ENCODE data around the gene CD44. TPM values are rescaled to one million over a fixed set of nuclear protein-coding genes. Genes with fewer than 3 reads are reported as not detected.

Gene CD44
- total RNA-seq, 1 experiment from 2014 or later = 6.1 TPM

DNA sequence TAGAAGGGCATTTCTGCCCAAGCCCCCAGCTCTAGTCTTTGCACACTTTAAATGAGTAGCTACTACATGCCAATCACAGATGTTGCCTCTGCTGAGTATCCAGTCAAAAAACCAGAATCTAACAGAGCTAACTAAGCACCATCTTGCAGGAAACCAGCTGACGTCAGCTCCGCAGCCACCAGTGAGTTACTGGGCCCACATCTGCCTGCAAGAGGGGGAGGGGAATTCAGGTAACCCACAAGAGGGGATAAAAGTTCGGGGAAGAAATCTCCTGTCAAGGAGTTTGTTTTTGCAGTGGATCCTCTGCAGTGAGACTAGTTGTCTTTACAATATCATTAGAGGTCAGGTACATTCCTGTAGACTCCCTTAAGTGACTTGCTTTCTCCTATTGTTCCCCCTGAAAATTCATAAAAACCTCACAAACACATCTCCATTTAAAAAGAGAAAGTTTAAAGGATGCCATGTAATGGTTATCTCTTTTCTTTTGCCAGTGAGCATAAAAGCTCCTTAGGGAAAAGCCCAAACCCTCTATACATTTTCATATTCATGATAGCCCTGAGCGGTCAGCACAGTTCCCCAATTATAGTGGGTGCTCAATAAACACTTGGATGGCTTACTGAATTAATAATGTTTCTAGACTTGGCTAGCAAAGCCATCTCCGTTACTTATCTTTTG, 9.3 kb downstream of the CD44 start:
- Histone ChIP-seq H3K27ac (ENCODE audit: insufficient read length, low read depth, low read length) (no peak overlapping the region), H3K9me3 (ENCODE audit: control insufficient read depth, low read depth, low read length) (no peaks in the 10 kb centered on the region), H3K18ac (ENCODE audit: insufficient read length, low read depth, low read length) (peak overlapping the region; percentile 39), H3K79me1 (ENCODE audit: insufficient read depth, low read depth, low read length, poor library complexity, severe bottlenecking) (no peaks in the 10 kb centered on the region), H4K91ac (ENCODE audit: insufficient read length, low read depth, low read length) (no peak overlapping the region), H4K20me1 (ENCODE audit: control insufficient read depth, insufficient read depth, insufficient read length) (no peaks in the 10 kb centered on the region), H3K4me2 (ENCODE audit: insufficient read depth, insufficient read length, low read length) (no peak overlapping the region), H2BK5ac (ENCODE audit: insufficient read length, low read length) (no peak overlapping the region), H3K23ac (ENCODE audit: insufficient read length, low read depth, low read length) (no peak overlapping the region), H3K79me2 (ENCODE audit: insufficient read depth, low read length) (no peaks in the 10 kb centered on the region), H2AFZ (ENCODE audit: low read length) (no peak overlapping the region), H3K56ac (ENCODE audit: insufficient read length, low read depth, low read length) (no peak overlapping the region), H2AK5ac (ENCODE audit: insufficient read length, low read length) (no peak overlapping the region), H4K8ac (replicated peaks; ENCODE audit: insufficient read length, low read depth, low read length) (no peak overlapping the region), H3K4me1 (ENCODE audit: insufficient read depth, low read length) (peaks cover 11% of the 10 kb centered on the region; the same call in 1 of the 2 replicates), H4K5ac (ENCODE audit: insufficient read length, low read depth, low read length) (no peak overlapping the region), H2BK120ac (ENCODE audit: low read depth, low read length, poor library complexity, severe bottlenecking) (no peak overlapping the region), H3K4ac (ENCODE audit: low read depth, low read length) (no peak overlapping the region), H2BK12ac (ENCODE audit: insufficient read length, low read depth, low read length) (no peak overlapping the region), H3K23me2 (ENCODE audit: insufficient read length, low read depth, low read length, poor library complexity, severe bottlenecking) (no peaks in the 10 kb centered on the region), H3K9ac (ENCODE audit: extremely low read depth, insufficient read length, low read length) (no peak overlapping the region), H2BK15ac (ENCODE audit: low read depth, low read length) (no peak overlapping the region), H3T11ph (ENCODE audit: low read length) (no peak overlapping the region), H3K27me3 (ENCODE audit: insufficient read depth, low read length) (no peaks in the 10 kb centered on the region), H3K14ac (ENCODE audit: insufficient read depth, low read length) (0 out of 2 replicates have a peak overlapping the region, but pooled peaks have one; percentile 16), H2BK20ac (ENCODE audit: low read depth, low read length, poor library complexity, severe bottlenecking) (no peak overlapping the region)
- no CpG with 5 or more reads among the region's 5 CpGs for WGBS (ENCODE audit: extremely low coverage, insufficient read length, low lambda C conversion rate)
- Mint-ChIP-seq H3K9me3 (no peaks in the 10 kb centered on the region), H3K4me3 (no peak overlapping the region), H3K36me3 (ENCODE audit: insufficient read depth in 1 of 3, low read depth in 3 of 3) (no peaks in the 10 kb centered on the region; a peak in 1 of 7 replicates), H3K27me3 (ENCODE audit: low read depth) (peaks cover 13% of the 10 kb centered on the region), H3K4me1 (peaks cover 29 to 34% of the 10 kb centered on the region in 2 experiments), H3K27ac (peak overlapping the region in 1 of 3 experiments; percentile 86; a peak in 2 of 7 replicates)
- TF ChIP-seq, protein P1, sequence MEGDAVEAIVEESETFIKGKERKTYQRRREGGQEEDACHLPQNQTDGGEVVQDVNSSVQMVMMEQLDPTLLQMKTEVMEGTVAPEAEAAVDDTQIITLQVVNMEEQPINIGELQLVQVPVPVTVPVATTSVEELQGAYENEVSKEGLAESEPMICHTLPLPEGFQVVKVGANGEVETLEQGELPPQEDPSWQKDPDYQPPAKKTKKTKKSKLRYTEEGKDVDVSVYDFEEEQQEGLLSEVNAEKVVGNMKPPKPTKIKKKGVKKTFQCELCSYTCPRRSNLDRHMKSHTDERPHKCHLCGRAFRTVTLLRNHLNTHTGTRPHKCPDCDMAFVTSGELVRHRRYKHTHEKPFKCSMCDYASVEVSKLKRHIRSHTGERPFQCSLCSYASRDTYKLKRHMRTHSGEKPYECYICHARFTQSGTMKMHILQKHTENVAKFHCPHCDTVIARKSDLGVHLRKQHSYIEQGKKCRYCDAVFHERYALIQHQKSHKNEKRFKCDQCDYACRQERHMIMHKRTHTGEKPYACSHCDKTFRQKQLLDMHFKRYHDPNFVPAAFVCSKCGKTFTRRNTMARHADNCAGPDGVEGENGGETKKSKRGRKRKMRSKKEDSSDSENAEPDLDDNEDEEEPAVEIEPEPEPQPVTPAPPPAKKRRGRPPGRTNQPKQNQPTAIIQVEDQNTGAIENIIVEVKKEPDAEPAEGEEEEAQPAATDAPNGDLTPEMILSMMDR (conservative IDR thresholded peaks at IDR 0.05) = no peak
- no peak for DNase-seq
